HepG2 (cell line): ENCODE data around the gene YBX2. TPM values are rescaled to one million over a fixed set of nuclear protein-coding genes. Genes with fewer than 3 reads are reported as not detected.

Source experiments
- ATF7-NPFF ChIP-seq: sonication (generic); formaldehyde crosslinking; IDR thresholded peaks from 2 replicates; pipeline ENCODE4 v1.8.1; 2023; ENCODE audit warnings: mild to moderate bottlenecking, low read depth, missing genetic modification reagents, moderate library complexity
- CCDC6 ChIP-seq: sonication (generic); formaldehyde crosslinking; IDR thresholded peaks from 2 replicates; pipeline ENCODE4 v1.8.1; 2022; ENCODE audit warnings: mild to moderate bottlenecking, missing genetic modification reagents, moderate library complexity
- CEBPB ChIP-seq: IDR thresholded peaks from 2 replicates; pipeline ENCODE4 v1.6.1; 2011; ENCODE audit warnings: low read depth, low read length, improper control_type of control experiment, borderline replicate concordance
- CENPT ChIP-seq: sonication (generic); formaldehyde crosslinking; IDR thresholded peaks from 2 replicates; pipeline ENCODE4 v1.8.0; 2022; ENCODE audit warnings: low read depth, mild to moderate bottlenecking, moderate library complexity, missing genetic modification reagents
- GABPA ChIP-seq, 2 experiments: IDR thresholded peaks; 2 replicates each; pipeline ENCODE4 v1.6.1; 2011 to 2016; ENCODE audit warnings: low read depth in 2 of 2, low read length in 1 of 2, missing biosample characterization in 1 of 2, missing genetic modification characterization in 1 of 2
- GPN1 ChIP-seq: sonication (generic); formaldehyde crosslinking; IDR thresholded peaks from 2 replicates; pipeline ENCODE4 v1.5.1; 2020; ENCODE audit warnings: missing genetic modification reagents, borderline replicate concordance
- HCFC1 ChIP-seq: fragments of 150-350 bp; IDR thresholded peaks from 2 replicates; pipeline ENCODE4 v1.6.1; 2014; ENCODE audit warnings: low read depth, low read length
- HOXA3 ChIP-seq: sonication (generic); formaldehyde crosslinking; IDR thresholded peaks from 2 replicates; pipeline ENCODE4 v1.5.0; 2020; ENCODE audit warnings: missing genetic modification reagents
- MAZ ChIP-seq, 2 experiments: sonication (generic) in 1 of 2; formaldehyde crosslinking in 1 of 2; IDR thresholded peaks; 2 replicates each; pipeline versions ENCODE4 v1.5.0 to v1.6.1; 2012 to 2020; ENCODE audit warnings: low read depth in 2 of 2, mild to moderate bottlenecking in 2 of 2, borderline replicate concordance in 1 of 2, improper control_type of control experiment in 1 of 2, low read length in 1 of 2, missing genetic modification reagents in 1 of 2, moderate library complexity in 1 of 2
- MED8 ChIP-seq: sonication (generic); formaldehyde crosslinking; IDR thresholded peaks from 2 replicates; pipeline ENCODE4 v1.8.1; 2023; ENCODE audit warnings: mild to moderate bottlenecking, missing genetic modification reagents; ENCODE audit not compliant: insufficient replicate concordance
- MTA1 ChIP-seq: sonication (generic); formaldehyde crosslinking; IDR thresholded peaks from 2 replicates; pipeline ENCODE4 v1.4.0; 2020; ENCODE audit warnings: missing genetic modification reagents, mild to moderate bottlenecking, borderline replicate concordance
- NR3C1 ChIP-seq: sonication (generic); formaldehyde crosslinking; IDR thresholded peaks from 2 replicates; pipeline ENCODE4 v1.4.0; 2020; ENCODE audit warnings: missing genetic modification reagents
- PCBP2 ChIP-seq: fragments of 200-400 bp; formaldehyde crosslinking; optimal IDR thresholded peaks from 2 replicates; pipeline ENCODE3; 2018; ENCODE audit warnings: low read length, low read depth; ENCODE audit not compliant: poor library complexity, severe bottlenecking
- SAFB2 ChIP-seq: sonication (generic); formaldehyde crosslinking; IDR thresholded peaks from 2 replicates; pipeline ENCODE4 v1.5.1; 2020; ENCODE audit warnings: missing genetic modification reagents, low read depth, mild to moderate bottlenecking, borderline replicate concordance
- TBX2 ChIP-seq: sonication (generic); formaldehyde crosslinking; IDR thresholded peaks from 2 replicates; pipeline ENCODE4 v1.5.0; 2020; ENCODE audit warnings: missing genetic modification reagents, mild to moderate bottlenecking, borderline replicate concordance
- TCF7L2 ChIP-seq: IDR thresholded peaks from 2 replicates; pipeline ENCODE4 v1.6.1; 2011; ENCODE audit warnings: mild to moderate bottlenecking, low read depth, low read length, moderate library complexity
- WIZ ChIP-seq: sonication (generic); formaldehyde crosslinking; IDR thresholded peaks from 2 replicates; pipeline ENCODE4 v1.5.1; 2020; ENCODE audit warnings: mild to moderate bottlenecking, missing genetic modification reagents
- ZFP41 ChIP-seq: sonication (generic); formaldehyde crosslinking; IDR thresholded peaks from 2 replicates; pipeline ENCODE4 v1.4.0; 2020; ENCODE audit warnings: mild to moderate bottlenecking, missing genetic modification reagents, borderline replicate concordance
- ZNF513 ChIP-seq: sonication (generic); formaldehyde crosslinking; conservative IDR thresholded peaks from 2 replicates; pipeline ENCODE4 v1.5.0; 2020; ENCODE audit warnings: missing genetic modification reagents
- ZNF569 ChIP-seq: sonication (generic); formaldehyde crosslinking; IDR thresholded peaks from 2 replicates; pipeline ENCODE4 v1.5.0; 2020; ENCODE audit warnings: mild to moderate bottlenecking, missing genetic modification reagents, moderate library complexity, borderline replicate concordance
- ZNF737 ChIP-seq: sonication (generic); formaldehyde crosslinking; IDR thresholded peaks from 2 replicates; pipeline ENCODE4 v1.5.0; 2020; ENCODE audit warnings: missing genetic modification reagents, mild to moderate bottlenecking, borderline replicate concordance
- polyA plus RNA-seq, 8 experiments: library from polyadenylated mRNA; depleted of rRNA in 3 of 8; stranded (reverse) in 7 of 8; unstranded in 1 of 8; fragments of >200 nt; fragmentation: Illumina TruSeq in 4 of 8; extraction: Trizol in 4 of 8; gene quantifications; 2 replicates each; pipeline versions ENCODE4 v1.2.1 to v1.2.3, GENCODE V29; 2011 to 2016; ENCODE audit warnings: low read depth in 4 of 8, missing spikeins in 1 of 8, mixed read lengths in 1 of 8; ENCODE audit not compliant: insufficient read depth in 1 of 8
- total RNA-seq, 5 experiments: library from RNA; depleted of rRNA; stranded (reverse); fragments of >200 nt; fragmentation: Illumina TruSeq; extraction: Trizol; gene quantifications; 2 replicates each; pipeline ENCODE4 v1.2.3, GENCODE V29; 2016; ENCODE audit warnings: low read depth in 1 of 5
- TF ChIP-seq, protein P1 (sequence below): IDR thresholded peaks from 2 replicates; pipeline ENCODE4 v1.6.1; 2016; ENCODE audit warnings: mild to moderate bottlenecking
- TF ChIP-seq, protein P2 (sequence below): sonication (generic); formaldehyde crosslinking; IDR thresholded peaks from 2 replicates; pipeline ENCODE4 v1.4.0; 2020; ENCODE audit warnings: mild to moderate bottlenecking, missing genetic modification reagents
- TF ChIP-seq, protein P3 (sequence below): IDR thresholded peaks from 2 replicates; pipeline ENCODE4 v1.6.1; 2012; ENCODE audit warnings: inconsistent platforms

Gene YBX2
- total and polyA plus RNA-seq, 2 of the 13 experiments (the other 11 are each of a cell fraction or from before 2014, with no cell fraction given), result 0.12 to 0.22 TPM

GRCh38 chr17:7307686-7308624 lies 13.5 kb upstream of the YBX2 start (continued):
- TF ChIP-seq MTA1 (CRISPR knock-in tag) (0 out of 2 replicates have a peak, but pooled peaks have one; percentile 17), GPN1 (CRISPR knock-in tag) (no peak; the same call in 1 of the 2 replicates), ZFP41 (no peak), WIZ (no peak; the same call in none of the 2 replicates), CCDC6 (CRISPR knock-in tag) (no peak), ZNF513 (no peak), MAZ (IDR thresholded peaks at IDR 0.05; ENCODE audit: borderline replicate concordance, low read depth, low read length) (no peak), MAZ (CRISPR knock-in tag; IDR thresholded peaks at IDR 0.05; ENCODE audit: low read depth) (0 out of 2 replicates have a peak, but pooled peaks have one; percentile 45), TCF7L2 (no peak), ZNF569 (CRISPR knock-in tag) (no peak), CEBPB (no peak), MED8 (no peak), ATF7-NPFF (CRISPR knock-in tag) (peak; percentile 59; the same call in 1 of the 2 replicates), HOXA3 (CRISPR knock-in tag) (no peak), NR3C1 (CRISPR knock-in tag) (no peak), GABPA (IDR thresholded peaks at IDR 0.05; ENCODE audit: low read depth, low read length) (peak; percentile 55), GABPA (CRISPR knock-in tag; IDR thresholded peaks at IDR 0.05; ENCODE audit: low read depth) (no peak; the same call in 1 of the 2 replicates), CENPT (CRISPR knock-in tag) (peak; percentile 93), PCBP2 (no peak), TBX2 (no peak), HCFC1 (no peak), ZNF737 (CRISPR knock-in tag) (no peak), SAFB2 (no peak)
- TF ChIP-seq, protein P1, sequence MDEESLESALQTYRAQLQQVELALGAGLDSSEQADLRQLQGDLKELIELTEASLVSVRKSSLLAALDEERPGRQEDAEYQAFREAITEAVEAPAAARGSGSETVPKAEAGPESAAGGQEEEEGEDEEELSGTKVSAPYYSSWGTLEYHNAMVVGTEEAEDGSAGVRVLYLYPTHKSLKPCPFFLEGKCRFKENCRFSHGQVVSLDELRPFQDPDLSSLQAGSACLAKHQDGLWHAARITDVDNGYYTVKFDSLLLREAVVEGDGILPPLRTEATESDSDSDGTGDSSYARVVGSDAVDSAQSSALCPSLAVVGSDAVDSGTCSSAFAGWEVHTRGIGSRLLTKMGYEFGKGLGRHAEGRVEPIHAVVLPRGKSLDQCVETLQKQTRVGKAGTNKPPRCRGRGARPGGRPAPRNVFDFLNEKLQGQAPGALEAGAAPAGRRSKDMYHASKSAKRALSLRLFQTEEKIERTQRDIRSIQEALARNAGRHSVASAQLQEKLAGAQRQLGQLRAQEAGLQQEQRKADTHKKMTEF (CRISPR knock-in tag), result peak; percentile 36; the same call in 1 of the 2 replicates
- TF ChIP-seq, protein P2, sequence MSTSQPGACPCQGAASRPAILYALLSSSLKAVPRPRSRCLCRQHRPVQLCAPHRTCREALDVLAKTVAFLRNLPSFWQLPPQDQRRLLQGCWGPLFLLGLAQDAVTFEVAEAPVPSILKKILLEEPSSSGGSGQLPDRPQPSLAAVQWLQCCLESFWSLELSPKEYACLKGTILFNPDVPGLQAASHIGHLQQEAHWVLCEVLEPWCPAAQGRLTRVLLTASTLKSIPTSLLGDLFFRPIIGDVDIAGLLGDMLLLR (CRISPR knock-in tag), result 0 out of 2 replicates have a peak, but pooled peaks have one; percentile 56
- TF ChIP-seq, protein P3, sequence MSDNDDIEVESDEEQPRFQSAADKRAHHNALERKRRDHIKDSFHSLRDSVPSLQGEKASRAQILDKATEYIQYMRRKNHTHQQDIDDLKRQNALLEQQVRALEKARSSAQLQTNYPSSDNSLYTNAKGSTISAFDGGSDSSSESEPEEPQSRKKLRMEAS, result peak; percentile 92
